Stimulated activated naive CD8-positive, alpha-beta T cell treated with anti-CD3 and anti-CD28 coated beads, Interleukin-15, Interleukin-2, amounts not matched to agents 100 U/mL and 50 U/mL, for 24 hours (primary cell): ENCODE measurements around the gene TBX21.
A peak's percentile ranks its signal among the peaks of the same experiment; 100 is the strongest.

Experiments used
- ATAC-seq: fragments of 150-1000 bp; cut with Tn5 transposase; one replicate; pipeline ENCODE4 v1.10.0; 2021
- DNase-seq: peaks from one replicate; pipeline ENCODE4 v3.0.0; 2021

The TBX21 gene

GRCh38 chr17:47733047-47733673, at the start of gene TBX21:
Gene TBX21, plus strand, starts transcription at chr17:47733236. Its CDS starts 219 bp downstream, at chr17:47733455.
- DNase-seq (peak; percentile 93), ATAC-seq (peak; percentile 85)

GRCh38 chr17:47684025-47684424, 49.0 kb upstream of the TBX21 start:
- DNase-seq = no peak
- no peak for ATAC-seq

GRCh38 chr17:47684535-47685193, 48.4 kb upstream of the TBX21 start:
- DNase-seq (no peak), ATAC-seq (no peak)

GRCh38 chr17:47685556-47686275, 47.3 kb upstream of the TBX21 start:
- ATAC-seq (no peak), DNase-seq (no peak)

GRCh38 chr17:47686276-47686635, 46.8 kb upstream of the TBX21 start:
- no peak for ATAC-seq
- no peak for DNase-seq

GRCh38 chr17:47686664-47687327, 46.2 kb upstream of the TBX21 start:
- ATAC-seq = no peak
- no peak for DNase-seq

- ATAC-seq (no peak), DNase-seq (no peak)
Observed at GRCh38 chr17:47687328-47687690, 45.7 kb upstream of the TBX21 start.

GRCh38 chr17:47687748-47688147, 45.3 kb upstream of the TBX21 start:
- ATAC-seq (no peak), DNase-seq (no peak)

GRCh38 chr17:47690121-47690520, 42.9 kb upstream of the TBX21 start:
- ATAC-seq = peak; percentile 5
- no peak for DNase-seq

- DNase-seq = no peak
Observed at GRCh38 chr17:47692137-47692894, 40.7 kb upstream of the TBX21 start.

GRCh38 chr17:47692895-47693730, 39.9 kb upstream of the TBX21 start:
- no peak for ATAC-seq
- no peak for DNase-seq

More at GRCh38 chr17:47692137-47692894, 40.7 kb upstream of the TBX21 start:
- no peak for ATAC-seq

- peak; percentile 14 for ATAC-seq
- peak; percentile 71 for DNase-seq
Observed at GRCh38 chr17:47693731-47694580, 39.1 kb upstream of the TBX21 start, which contains the start of gene TBKBP1. Gene TBKBP1, plus strand, starts transcription at chr17:47694161. Its CDS starts 1,952 bp downstream, at chr17:47696113.

GRCh38 chr17:47694581-47695428, 38.2 kb upstream of the TBX21 start:
- ATAC-seq (peak; percentile 45), DNase-seq (peak; percentile 69)

- DNase-seq = no peak
- ATAC-seq = no peak
Observed at GRCh38 chr17:47695429-47696376, 37.3 kb upstream of the TBX21 start.

GRCh38 chr17:47696717-47697642, 36.1 kb upstream of the TBX21 start:
- DNase-seq = no peak
- ATAC-seq = no peak

- no peak for ATAC-seq
Observed at GRCh38 chr17:47697906-47698711, 34.9 kb upstream of the TBX21 start.

More at GRCh38 chr17:47697906-47698711, 34.9 kb upstream of the TBX21 start:
- DNase-seq = no peak
